MCF 10A (cell line): ENCODE results near the gene NTM. TPM values are rescaled to one million over a fixed set of nuclear protein-coding genes. Genes with fewer than 3 reads are reported as not detected.

Source experiments
- BruUV-seq: library from RNA; stranded (reverse); fragments of 400-500 nt; replicated peaks from 2 replicates; lab custom pipeline; 2021; lab: Mats Ljungman, UMichigan
- CTCF ChIA-PET: fragments of 300-600 bp; sonication (Branson Sonifier 250); formaldehyde crosslinking; extraction: SDS; loops from one replicate; lab custom pipeline; 2021; ENCODE audit warnings: antibody characterized with exemption, inconsistent platforms; lab: Yijun Ruan, JAX
- POLR2A ChIA-PET: fragments of 300-600, 350-650 bp; sonication (Branson Sonifier 250); formaldehyde crosslinking; extraction: SDS; loops from one replicate; lab custom pipeline; 2020; ENCODE audit warnings: antibody characterized with exemption, inconsistent platforms; lab: Yijun Ruan, JAX
- DNase-seq: peaks from one replicate; pipeline ENCODE4 v3.0.0-alpha.2; 2018; ENCODE audit not compliant: unreplicated experiment
- H3K27ac Mint-ChIP-seq: one replicate; pipeline ENCODE4 v1.8.0; 2022; ENCODE audit warnings: mild to moderate bottlenecking, low read depth, mixed read lengths; ENCODE audit not compliant: unreplicated experiment
- H3K27me3 Mint-ChIP-seq: one replicate; pipeline ENCODE4 v1.8.0; 2022; ENCODE audit warnings: mixed read lengths; ENCODE audit not compliant: insufficient read depth, unreplicated experiment
- H3K36me3 Mint-ChIP-seq: one replicate; pipeline ENCODE4 v1.8.0; 2022; ENCODE audit warnings: mild to moderate bottlenecking, moderate library complexity, mixed read lengths; ENCODE audit not compliant: insufficient read depth, unreplicated experiment
- H3K4me1 Mint-ChIP-seq: one replicate; pipeline ENCODE4 v1.8.0; 2022; ENCODE audit warnings: mixed read lengths; ENCODE audit not compliant: insufficient read depth, unreplicated experiment
- H3K4me3 Mint-ChIP-seq: one replicate; pipeline ENCODE4 v1.8.0; 2022; ENCODE audit warnings: mild to moderate bottlenecking, moderate library complexity, mixed read lengths; ENCODE audit not compliant: unreplicated experiment
- H3K9me3 Mint-ChIP-seq: one replicate; pipeline ENCODE4 v1.8.0; 2022; ENCODE audit warnings: mixed read lengths; ENCODE audit not compliant: unreplicated experiment
- intact Hi-C: fragments of 100-400 bp; cut with micrococcal nuclease; formaldehyde crosslinking; loops from 2 replicates; pipeline ENCODE4 v1.14.1; 2022
- total RNA-seq: library from RNA; stranded (reverse); gene quantifications from 2 replicates; pipeline ENCODE4 v1.2.3, GENCODE V29; 2022
- TF ChIP-seq, protein P1 (sequence below): fragments of 200-600 bp; IDR thresholded peaks from one replicate; pipeline ENCODE4 v1.8.0; 2022; ENCODE audit warnings: antibody characterized with exemption, mild to moderate bottlenecking; ENCODE audit not compliant: unreplicated experiment

NTM gene
- total RNA-seq, 1 experiment from 2014 or later: not detected

DNA sequence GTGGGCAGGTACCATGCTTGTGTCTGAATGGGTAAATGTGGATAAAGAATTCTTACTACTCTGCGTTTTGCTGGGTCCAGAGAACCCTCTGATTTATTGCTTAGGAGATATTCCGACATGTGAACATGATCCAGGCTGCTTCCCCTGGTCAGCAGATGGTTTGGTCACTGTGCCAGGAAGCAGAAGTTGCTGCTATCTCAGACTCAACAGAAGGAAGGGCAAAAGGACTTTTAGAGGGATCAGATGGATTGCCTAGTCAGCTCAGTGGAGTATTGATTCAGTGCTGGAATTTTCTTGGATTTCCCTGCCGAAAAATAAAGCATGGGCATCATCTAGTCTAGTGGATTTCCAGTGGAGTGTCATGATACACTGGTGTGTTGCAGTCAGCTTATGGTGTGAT is 440.1 kb downstream of the NTM start:
- BruUV-seq: no TSS peak
- H3K27me3 Mint-ChIP-seq: no peaks in the 10 kb centered on the region
- no peaks in the 10 kb centered on the region for H3K4me1 Mint-ChIP-seq
- no peaks in the 10 kb centered on the region for H3K36me3 Mint-ChIP-seq
- ChIA-PET POLR2A (no interaction called here), CTCF (no interaction called here)
- no peak overlapping the region for H3K4me3 Mint-ChIP-seq
- H3K9me3 Mint-ChIP-seq: peaks cover 17% of the 10 kb centered on the region
- no peak for DNase-seq
- TF ChIP-seq, protein P1, sequence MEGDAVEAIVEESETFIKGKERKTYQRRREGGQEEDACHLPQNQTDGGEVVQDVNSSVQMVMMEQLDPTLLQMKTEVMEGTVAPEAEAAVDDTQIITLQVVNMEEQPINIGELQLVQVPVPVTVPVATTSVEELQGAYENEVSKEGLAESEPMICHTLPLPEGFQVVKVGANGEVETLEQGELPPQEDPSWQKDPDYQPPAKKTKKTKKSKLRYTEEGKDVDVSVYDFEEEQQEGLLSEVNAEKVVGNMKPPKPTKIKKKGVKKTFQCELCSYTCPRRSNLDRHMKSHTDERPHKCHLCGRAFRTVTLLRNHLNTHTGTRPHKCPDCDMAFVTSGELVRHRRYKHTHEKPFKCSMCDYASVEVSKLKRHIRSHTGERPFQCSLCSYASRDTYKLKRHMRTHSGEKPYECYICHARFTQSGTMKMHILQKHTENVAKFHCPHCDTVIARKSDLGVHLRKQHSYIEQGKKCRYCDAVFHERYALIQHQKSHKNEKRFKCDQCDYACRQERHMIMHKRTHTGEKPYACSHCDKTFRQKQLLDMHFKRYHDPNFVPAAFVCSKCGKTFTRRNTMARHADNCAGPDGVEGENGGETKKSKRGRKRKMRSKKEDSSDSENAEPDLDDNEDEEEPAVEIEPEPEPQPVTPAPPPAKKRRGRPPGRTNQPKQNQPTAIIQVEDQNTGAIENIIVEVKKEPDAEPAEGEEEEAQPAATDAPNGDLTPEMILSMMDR: no peak
- no peak overlapping the region for H3K27ac Mint-ChIP-seq
- intact Hi-C loops: no loop called here

DNA sequence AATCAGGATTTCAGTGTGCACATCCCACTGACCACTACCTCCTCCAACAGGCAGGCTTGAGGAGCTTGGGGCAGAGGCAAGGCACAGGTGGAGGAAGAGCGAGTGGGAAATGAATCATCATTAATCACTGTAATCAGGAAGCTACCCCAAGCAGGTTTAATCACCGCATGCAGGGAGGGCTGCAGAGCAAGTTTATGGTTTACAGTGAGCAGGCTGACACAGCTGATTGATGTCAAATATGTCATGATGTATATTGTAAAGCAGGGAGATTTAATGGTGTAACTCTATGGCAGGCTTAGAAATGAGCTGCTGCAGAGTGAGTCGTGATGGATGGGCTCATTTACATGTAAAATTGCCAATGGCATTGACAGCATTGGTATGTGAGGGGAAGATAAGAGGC is 441.0 kb downstream of the NTM start:
- no peaks in the 10 kb centered on the region for H3K27me3 Mint-ChIP-seq
- H3K9me3 Mint-ChIP-seq: peaks cover 16% of the 10 kb centered on the region
- ChIA-PET CTCF (interaction anchor here (0.6 kb wide), 1 partner anchor 63 kb away, joined by 3 read pairs; no protein-coding TSS in a partner anchor), POLR2A (no interaction called here)
- H3K27ac Mint-ChIP-seq: no peak overlapping the region
- H3K4me1 Mint-ChIP-seq: no peaks in the 10 kb centered on the region
- no peaks in the 10 kb centered on the region for H3K36me3 Mint-ChIP-seq
- no peak for DNase-seq
- intact Hi-C loops: no loop called here
- TF ChIP-seq, protein P1: no peak
- H3K4me3 Mint-ChIP-seq: no peak overlapping the region
- no TSS peak for BruUV-seq

DNA sequence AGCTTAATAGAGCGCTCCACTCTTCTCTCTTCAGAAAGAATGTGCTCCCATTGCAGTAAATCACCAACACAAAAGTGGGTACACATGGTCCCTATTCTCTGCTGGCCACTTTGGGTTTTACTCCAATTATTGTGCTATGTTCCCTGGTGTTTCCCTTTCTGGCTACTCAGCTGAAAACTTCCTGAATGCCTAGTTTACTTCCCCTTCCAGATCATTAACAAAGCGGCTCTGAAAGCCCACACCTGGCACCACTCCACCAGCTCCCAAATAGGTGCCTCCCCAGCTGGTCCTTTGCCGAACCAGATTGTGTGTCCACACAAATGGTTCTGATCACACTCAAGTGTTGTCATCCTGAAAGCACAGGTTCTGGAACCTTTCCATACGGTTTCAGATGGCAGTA is 443.7 kb downstream of the NTM start:
- intact Hi-C loops: no loop called here
- H3K36me3 Mint-ChIP-seq: no peaks in the 10 kb centered on the region
- no peaks in the 10 kb centered on the region for H3K4me1 Mint-ChIP-seq
- POLR2A ChIA-PET: no interaction called here
- CTCF ChIA-PET: interaction anchor here (0.6 kb wide), 1 partner anchor 163 kb away, joined by 3 read pairs; no protein-coding TSS in a partner anchor
- no peak overlapping the region for H3K4me3 Mint-ChIP-seq
- no peak overlapping the region for H3K27ac Mint-ChIP-seq
- peaks cover 12% of the 10 kb centered on the region for H3K9me3 Mint-ChIP-seq
- TF ChIP-seq, protein P1: no peak
- no peaks in the 10 kb centered on the region for H3K27me3 Mint-ChIP-seq
- BruUV-seq: no TSS peak
- DNase-seq: no peak

DNA sequence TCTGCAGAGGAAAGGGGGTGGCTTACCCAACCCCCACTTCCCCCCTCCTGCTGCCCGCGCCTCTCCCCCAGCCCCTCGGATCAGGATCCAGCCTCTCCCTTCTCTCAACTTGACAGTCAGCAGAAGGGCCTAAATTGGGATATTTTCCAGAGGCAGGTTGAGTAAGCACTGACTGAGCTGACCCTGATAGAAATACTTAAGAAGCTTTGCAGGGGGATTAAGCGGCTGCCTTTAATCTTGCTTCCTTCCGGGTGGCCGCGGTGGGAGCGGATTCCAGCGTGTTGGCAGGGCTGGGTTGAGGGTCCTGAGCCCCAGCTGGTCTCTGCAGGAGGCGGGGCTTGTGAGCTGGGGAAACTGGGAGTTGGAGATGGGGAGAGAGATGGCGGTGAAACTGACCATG is 445.2 kb downstream of the NTM start:
- CTCF ChIA-PET: interaction anchor here (0.7 kb wide), 1 partner anchor 68 kb away, joined by 3 read pairs; no protein-coding TSS in a partner anchor
- intact Hi-C loops: no loop called here
- POLR2A ChIA-PET: no interaction called here

More for the DNA sequence above, 445.2 kb downstream of the NTM start:
- BruUV-seq: no TSS peak
- Mint-ChIP-seq H3K27ac (no peak overlapping the region), H3K36me3 (no peaks in the 10 kb centered on the region), H3K4me3 (no peak overlapping the region), H3K9me3 (peaks cover 24% of the 10 kb centered on the region), H3K4me1 (no peaks in the 10 kb centered on the region), H3K27me3 (no peaks in the 10 kb centered on the region)
- no peak for DNase-seq
- TF ChIP-seq, protein P1: no peak
